ENCODE measurements around the gene VSIR.

GRCh38 chr10:71708897-71709882 is 64.1 kb downstream of the VSIR start:
- peak in 2 of 3 experiments; percentile 10 to 19; a peak in 1 of 6 replicates for TF ChIP-seq CTCF (IDR thresholded peaks at IDR 0.05 in 2 of 3, conservative IDR thresholded peaks at IDR 0.05 in 1 of 3; ENCODE audit: borderline replicate concordance in 1 of 3, insufficient read depth in 1 of 3, low read depth in 2 of 3, low read length in 2 of 3)
- TF ChIP-seq POLR2AphosphoS5 (IDR thresholded peaks at IDR 0.05; ENCODE audit: low read depth, low read length) = no peak
- no peak for TF ChIP-seq TCF7L2 (IDR thresholded peaks at IDR 0.05; ENCODE audit: borderline replicate concordance, extremely low read depth, insufficient read depth, insufficient read length)
- peak; percentile 28 for TF ChIP-seq RAD21 (IDR thresholded peaks at IDR 0.05; ENCODE audit: low read depth)
- no peak for TF ChIP-seq POLR2A (IDR thresholded peaks at IDR 0.05; ENCODE audit: borderline replicate concordance, extremely low read depth, insufficient read depth, insufficient read length)
- no peak for TF ChIP-seq EZH2 (IDR thresholded peaks at IDR 0.05)
- TF ChIP-seq CEBPB (IDR thresholded peaks at IDR 0.05; ENCODE audit: low read depth) = no peak
- no peak for TF ChIP-seq EGR1 (IDR thresholded peaks at IDR 0.05; ENCODE audit: low read depth)

Measured in HCT116 (cell line).